Measurements from ENCODE around the gene HIC1.

Gene HIC1

DNA sequence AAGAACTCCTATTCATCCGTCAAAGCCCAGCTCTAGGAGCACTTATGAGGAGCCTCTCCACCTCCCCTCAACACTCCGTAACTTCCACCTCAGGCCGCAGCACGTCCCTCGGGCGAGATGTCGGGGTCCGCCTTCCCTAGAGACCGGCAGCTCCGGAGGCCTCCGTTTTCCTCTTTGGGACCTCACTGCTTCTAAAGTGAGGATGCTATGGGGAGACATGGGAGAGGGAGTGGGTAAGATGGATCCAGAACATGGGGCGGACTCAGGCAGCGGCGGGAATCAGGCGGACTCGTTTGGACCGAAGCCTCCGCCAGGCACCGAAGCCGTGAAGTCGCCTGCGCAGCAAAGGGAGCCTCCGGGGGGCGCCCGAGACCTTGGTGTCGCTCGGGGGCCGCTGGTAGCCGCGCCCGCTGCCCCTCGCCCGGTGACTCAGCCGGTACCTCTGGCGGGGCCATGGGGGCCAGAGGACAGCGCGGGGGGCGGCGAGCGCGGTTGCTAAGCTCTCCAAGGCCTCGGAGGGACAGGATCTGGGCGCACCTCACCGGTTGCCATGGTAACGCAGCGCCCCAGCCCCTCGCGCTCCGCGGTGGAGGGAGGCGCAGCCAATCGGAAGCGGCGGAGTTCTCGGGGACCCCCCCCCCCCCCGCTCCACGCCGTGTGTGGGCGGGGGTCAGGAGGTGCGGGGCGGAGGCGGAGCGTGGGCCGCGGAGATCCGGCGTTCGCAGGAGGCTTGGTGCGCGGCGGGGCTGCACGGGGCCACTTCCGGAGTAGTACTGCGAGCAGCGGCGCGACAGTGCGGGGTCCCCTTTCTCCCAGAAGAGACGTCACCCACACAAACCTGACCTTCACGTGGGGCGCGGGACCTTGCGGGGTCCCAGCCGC is 1.3 kb upstream of the HIC1 start:
- Histone ChIP-seq H3K18ac (ENCODE audit: low read depth in 1 of 2, low read length in 2 of 2) (peak overlapping the region; percentile 81 to 89), H3K79me1 (replicated peaks; ENCODE audit: low read length, poor library complexity, severe bottlenecking) (peaks cover 6% of the 10 kb centered on the region), H2BK120ac (ENCODE audit: low read depth, low read length) (peak overlapping the region; percentile 68), H3K4me2 (ENCODE audit: low read length, poor library complexity, severe bottlenecking) (peak overlapping the region; percentile 92), H2AFZ (ENCODE audit: low read depth, low read length) (no peak overlapping the region), H4K8ac (ENCODE audit: low read length) (peak overlapping the region; percentile 28), H3K27me3 (ENCODE audit: control insufficient read depth in 1 of 2, insufficient read depth in 1 of 2, low read length in 2 of 2) (no peaks in the 10 kb centered on the region), H3K14ac (ENCODE audit: low read length in 2 of 2) (peak overlapping the region in 1 of 2 experiments; percentile 22), H3K36me3 (ENCODE audit: control insufficient read depth in 1 of 2, insufficient read depth in 2 of 2, low read depth in 1 of 2, low read length in 2 of 2) (peaks cover 0 to 24% of the 10 kb centered on the region in 2 experiments), H3K27ac (ENCODE audit: low read length, poor library complexity, severe bottlenecking) (no peak overlapping the region), H2BK12ac (ENCODE audit: low read length in 2 of 2) (peak overlapping the region; percentile 55 to 66), H3K23ac (ENCODE audit: low read length in 2 of 2) (peak overlapping the region in 1 of 2 experiments; percentile 9), H2BK5ac (ENCODE audit: low read depth, low read length, poor library complexity, severe bottlenecking) (no peak overlapping the region), H3K4ac (ENCODE audit: low read depth in 1 of 2, low read length in 2 of 2) (peak overlapping the region in 1 of 2 experiments; percentile 45), H3K4me3 (ENCODE audit: insufficient read depth in 1 of 2, low read depth in 1 of 2, low read length in 2 of 2) (peak overlapping the region; percentile 62 to 75), H2AK5ac (ENCODE audit: low read length, severe bottlenecking) (no peak overlapping the region), H2BK15ac (ENCODE audit: low read depth, poor library complexity, severe bottlenecking) (peak overlapping the region; percentile 67), H3K9me3 (ENCODE audit: control insufficient read depth, low read length) (no peaks in the 10 kb centered on the region), H3K4me1 (ENCODE audit: control insufficient read depth, insufficient read depth, low read depth, low read length) (peaks cover 45% of the 10 kb centered on the region), H4K91ac (ENCODE audit: low read length) (peak overlapping the region; percentile 78), H3K9ac (ENCODE audit: low read length) (peak overlapping the region; percentile 80)
- peak; percentile 86 for DNase-seq
- 9% methylated on average over 56 of the region's 84 CpGs for WGBS

DNA sequence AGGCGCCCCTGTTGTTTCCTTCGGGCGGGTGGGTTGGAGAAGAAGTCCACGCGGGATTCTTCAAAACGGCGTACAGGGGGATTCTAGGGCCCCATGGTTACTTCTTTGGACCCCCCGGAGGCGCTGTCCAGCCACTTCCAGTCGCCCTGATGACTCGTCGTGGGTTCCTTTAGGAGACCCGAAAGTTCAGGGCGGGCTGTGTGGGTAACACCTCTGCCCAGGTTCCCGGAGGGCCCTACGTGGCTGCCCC is 716 bp upstream of the HIC1 start:
- no peak overlapping the region for H2AFZ ChIP-seq (ENCODE audit: low read depth, low read length)
- no peak overlapping the region for H2BK5ac ChIP-seq (ENCODE audit: low read depth, low read length, poor library complexity, severe bottlenecking)
- H3K4me1 ChIP-seq (ENCODE audit: control insufficient read depth, insufficient read depth, low read depth, low read length): peaks cover 43% of the 10 kb centered on the region
- H3K14ac ChIP-seq (ENCODE audit: low read length in 2 of 2): no peak overlapping the region
- WGBS: 13% methylated on average over 16 of the region's 16 CpGs
- H3K23ac ChIP-seq (ENCODE audit: low read length in 2 of 2): peak overlapping the region in 1 of 2 experiments; percentile 9
- no peaks in the 10 kb centered on the region for H3K27me3 ChIP-seq (ENCODE audit: control insufficient read depth in 1 of 2, insufficient read depth in 1 of 2, low read length in 2 of 2)
- peak overlapping the region; percentile 81 to 89 for H3K18ac ChIP-seq (ENCODE audit: low read depth in 1 of 2, low read length in 2 of 2)
- peak overlapping the region; percentile 92 for H3K4me2 ChIP-seq (ENCODE audit: low read length, poor library complexity, severe bottlenecking)
- H2BK12ac ChIP-seq (ENCODE audit: low read length in 2 of 2): peak overlapping the region in 1 of 2 experiments; percentile 47
- peak overlapping the region; percentile 80 for H3K9ac ChIP-seq (ENCODE audit: low read length)
- H4K91ac ChIP-seq (ENCODE audit: low read length): peak overlapping the region; percentile 78
- peaks cover 0 to 30% of the 10 kb centered on the region in 2 experiments for H3K36me3 ChIP-seq (ENCODE audit: control insufficient read depth in 1 of 2, insufficient read depth in 2 of 2, low read depth in 1 of 2, low read length in 2 of 2)
- H3K4ac ChIP-seq (ENCODE audit: low read depth in 1 of 2, low read length in 2 of 2): peak overlapping the region in 1 of 2 experiments; percentile 7
- H4K8ac ChIP-seq (ENCODE audit: low read length): no peak overlapping the region
- H2BK120ac ChIP-seq (ENCODE audit: low read depth, low read length): peak overlapping the region; percentile 68
- H3K9me3 ChIP-seq (ENCODE audit: control insufficient read depth, low read length): no peaks in the 10 kb centered on the region
- H2AK5ac ChIP-seq (ENCODE audit: low read length, severe bottlenecking): no peak overlapping the region
- H3K27ac ChIP-seq (ENCODE audit: low read length, poor library complexity, severe bottlenecking): no peak overlapping the region
- peaks cover 6% of the 10 kb centered on the region for H3K79me1 ChIP-seq (replicated peaks; ENCODE audit: low read length, poor library complexity, severe bottlenecking)
- DNase-seq: no peak
- H3K4me3 ChIP-seq (ENCODE audit: insufficient read depth in 1 of 2, low read depth in 1 of 2, low read length in 2 of 2): peak overlapping the region; percentile 62 to 75
- peak overlapping the region; percentile 67 for H2BK15ac ChIP-seq (ENCODE audit: low read depth, poor library complexity, severe bottlenecking)

- H3K9me3 ChIP-seq (ENCODE audit: control insufficient read depth, low read length): no peaks in the 10 kb centered on the region
- peak; percentile 37 for DNase-seq
- H3K27me3 ChIP-seq (ENCODE audit: control insufficient read depth in 1 of 2, insufficient read depth in 1 of 2, low read length in 2 of 2): no peaks in the 10 kb centered on the region
- H2AFZ ChIP-seq (ENCODE audit: low read depth, low read length): no peak overlapping the region
- peak overlapping the region; percentile 77 to 80 for H3K4me3 ChIP-seq (ENCODE audit: insufficient read depth in 1 of 2, low read depth in 1 of 2, low read length in 2 of 2)
- peak overlapping the region; percentile 55 to 97 for H3K14ac ChIP-seq (ENCODE audit: low read length in 2 of 2)
- peak overlapping the region; percentile 67 to 98 for H3K18ac ChIP-seq (ENCODE audit: low read depth in 1 of 2, low read length in 2 of 2)
- H2BK12ac ChIP-seq (ENCODE audit: low read length in 2 of 2): peak overlapping the region; percentile 54 to 55
- H4K8ac ChIP-seq (ENCODE audit: low read length): peak overlapping the region; percentile 85
- H2BK5ac ChIP-seq (ENCODE audit: low read depth, low read length, poor library complexity, severe bottlenecking): peak overlapping the region; percentile 59
- H3K79me1 ChIP-seq (replicated peaks; ENCODE audit: low read length, poor library complexity, severe bottlenecking): peaks cover 10% of the 10 kb centered on the region
- H3K4ac ChIP-seq (ENCODE audit: low read depth in 1 of 2, low read length in 2 of 2): peak overlapping the region; percentile 91 to 92
- H2AK5ac ChIP-seq (ENCODE audit: low read length, severe bottlenecking): no peak overlapping the region
- peak overlapping the region in 1 of 2 experiments; percentile 91 for H3K23ac ChIP-seq (ENCODE audit: low read length in 2 of 2)
- H3K36me3 ChIP-seq (ENCODE audit: control insufficient read depth in 1 of 2, insufficient read depth in 2 of 2, low read depth in 1 of 2, low read length in 2 of 2): peaks cover 11 to 43% of the 10 kb centered on the region in 2 experiments
- 1% methylated on average over 72 of the region's 113 CpGs for WGBS
- H3K9ac ChIP-seq (ENCODE audit: low read length): peak overlapping the region; percentile 93
- peak overlapping the region; percentile 92 for H3K4me2 ChIP-seq (ENCODE audit: low read length, poor library complexity, severe bottlenecking)
- H3K27ac ChIP-seq (ENCODE audit: low read length, poor library complexity, severe bottlenecking): no peak overlapping the region
- peak overlapping the region; percentile 99 for H2BK120ac ChIP-seq (ENCODE audit: low read depth, low read length)
- peak overlapping the region; percentile 89 for H4K91ac ChIP-seq (ENCODE audit: low read length)
- H3K4me1 ChIP-seq (ENCODE audit: control insufficient read depth, insufficient read depth, low read depth, low read length): peaks cover 37% of the 10 kb centered on the region
- H2BK15ac ChIP-seq (ENCODE audit: low read depth, poor library complexity, severe bottlenecking): peak overlapping the region; percentile 99
These were observed 646 bp downstream of the HIC1 start for GRCh38 chr17:2055292-2056205.

All from mesenchymal stem cell (in vitro differentiated cells and primary cell).